T follicular helper cell (primary cell): Measurements from ENCODE around the gene SP6.

ENCODE experiments used
- DNase-seq: peaks from one replicate; pipeline ENCODE4 v3.0.0-alpha.2; 2020; ENCODE audit warnings: low read depth

Gene SP6

GRCh38 chr17:47879776-47880454, 29.0 kb upstream of the SP6 start:
- no peak for DNase-seq

- no peak for DNase-seq
These were observed 28.1 kb upstream of the SP6 start for GRCh38 chr17:47879028-47879585.

GRCh38 chr17:47878203-47879027, 27.5 kb upstream of the SP6 start:
- DNase-seq: no peak

GRCh38 chr17:47877368-47878034, 26.5 kb upstream of the SP6 start:
- no peak for DNase-seq

GRCh38 chr17:47875011-47875985, 24.3 kb upstream of the SP6 start:
- DNase-seq: no peak

- no peak for DNase-seq
These were observed 22.5 kb upstream of the SP6 start for GRCh38 chr17:47873200-47874090.

GRCh38 chr17:47872651-47873161, 21.7 kb upstream of the SP6 start:
- no peak for DNase-seq

- DNase-seq: no peak
These were observed 21.2 kb upstream of the SP6 start for GRCh38 chr17:47872019-47872650.

- DNase-seq: no peak
These were observed 20.1 kb upstream of the SP6 start for GRCh38 chr17:47871048-47871447.

- no peak for DNase-seq
These were observed 19.1 kb upstream of the SP6 start for GRCh38 chr17:47870056-47870455.

GRCh38 chr17:47869114-47869513, 18.2 kb upstream of the SP6 start:
- DNase-seq: no peak

GRCh38 chr17:47867813-47868533, 17.0 kb upstream of the SP6 start:
- DNase-seq: no peak

- DNase-seq: no peak
These were observed 16.0 kb upstream of the SP6 start for GRCh38 chr17:47866941-47867340.

GRCh38 chr17:47864791-47865216, 13.8 kb upstream of the SP6 start:
- no peak for DNase-seq

GRCh38 chr17:47862621-47863440, 11.9 kb upstream of the SP6 start:
- no peak for DNase-seq

- DNase-seq: no peak
These were observed 9.4 kb upstream of the SP6 start for GRCh38 chr17:47860386-47860785.

- DNase-seq: no peak
These were observed 6.8 kb upstream of the SP6 start for GRCh38 chr17:47857551-47858455.
